GM12878 (cell line): ENCODE results near the gene SIGLEC12. TPM values are rescaled to one million over a fixed set of nuclear protein-coding genes. Genes with fewer than 3 reads are reported as not detected.

Experiments
- ATAC-seq: fragments of 200-7000 bp; cut with Tn5 transposase; 3 replicates; pipeline ENCODE4 v1.9.1; 2020; ENCODE audit warnings: mild to moderate bottlenecking, moderate library complexity
- BruUV-seq: library from RNA; stranded (reverse); fragments of 400-500 nt; replicated peaks from 2 replicates; lab custom pipeline; 2021; lab: Mats Ljungman, UMichigan
- CTCF ChIA-PET: fragments of 300-600 bp; sonication (Branson Sonifier 250); formaldehyde crosslinking; extraction: SDS; loops from one replicate; lab custom pipeline; 2021; ENCODE audit warnings: inconsistent platforms; lab: Yijun Ruan, JAX
- POLR2A ChIA-PET: fragments of 350-600 bp; formaldehyde crosslinking; extraction: SDS; loops from one replicate; lab custom pipeline; 2021; ENCODE audit warnings: inconsistent platforms; lab: Charles Lee
- RAD21 ChIA-PET: fragments of 300-600 bp; sonication (Branson Sonifier 250); formaldehyde crosslinking; loops from one replicate; lab custom pipeline; 2023; ENCODE audit warnings: antibody characterized with exemption; ENCODE audit not compliant: unreplicated experiment; lab: Charles Lee
- SMC1A ChIA-PET: fragments of 300-600 bp; sonication (Branson Sonifier 250); formaldehyde crosslinking; loops from one replicate; lab custom pipeline; 2023; ENCODE audit not compliant: unreplicated experiment, uncharacterized antibody; lab: Charles Lee
- DNase-seq: peaks from one replicate; pipeline ENCODE4 v3.0.0-alpha.2; 2011; ENCODE audit warnings: low read depth, low spot score
- FAIRE-seq: peaks from 3 replicates; lab custom pipeline; 2011; peaks lifted over from hg19 to GRCh38; lab: Jason Lieb, UNC
- H2AFZ ChIP-seq: 2 replicates; pipeline ENCODE4 v1.6.0; 2011; ENCODE audit warnings: low read depth, low read length, control low read depth; ENCODE audit not compliant: control insufficient read depth
- H3K27ac ChIP-seq: 2 replicates; pipeline ENCODE4 v1.5.1; 2011; ENCODE audit warnings: control low read depth; ENCODE audit not compliant: control insufficient read depth, insufficient read depth
- H3K27me3 ChIP-seq, 2 experiments: replicated peaks in 1 of 2; 2 replicates each; pipeline versions ENCODE4 v1.6.0 to v1.6.1; 2011; ENCODE audit warnings: low read length in 1 of 2; ENCODE audit not compliant: control insufficient read depth in 2 of 2, insufficient read depth in 2 of 2
- H3K36me3 ChIP-seq, 2 experiments: 2 replicates each; pipeline ENCODE4 v1.5.1; 2011; ENCODE audit warnings: low read length in 1 of 2; ENCODE audit not compliant: control insufficient read depth in 2 of 2, insufficient read depth in 2 of 2
- H3K4me1 ChIP-seq: 2 replicates; pipeline ENCODE4 v1.6.1; 2011; ENCODE audit warnings: mild to moderate bottlenecking, low read length, moderate library complexity, mixed read lengths; ENCODE audit not compliant: control insufficient read depth, insufficient read depth
- H3K4me2 ChIP-seq: 2 replicates; pipeline ENCODE4 v1.6.0; 2011; ENCODE audit warnings: control low read depth; ENCODE audit not compliant: control insufficient read depth, insufficient read depth
- H3K4me3 ChIP-seq: fragments of 200-600 bp; sonication (generic); 2 replicates; pipeline ENCODE4 v1.5.1; 2016
- H3K79me2 ChIP-seq: 2 replicates; pipeline ENCODE4 v1.6.0; 2011; ENCODE audit warnings: low read length; ENCODE audit not compliant: control insufficient read depth, insufficient read depth
- H3K9ac ChIP-seq: 2 replicates; pipeline ENCODE4 v1.8.0; 2011; ENCODE audit warnings: low read length, control low read depth, mixed read lengths; ENCODE audit not compliant: control insufficient read depth, insufficient read depth
- H3K9me3 ChIP-seq: replicated peaks from 3 replicates; pipeline ENCODE4 v1.5.1; 2011; ENCODE audit warnings: mild to moderate bottlenecking, low read length; ENCODE audit not compliant: control insufficient read depth, insufficient read depth
- H4K20me1 ChIP-seq: 2 replicates; pipeline ENCODE4 v1.6.0; 2011; ENCODE audit not compliant: control insufficient read depth, insufficient read depth
- BRCA1 ChIP-seq: IDR thresholded peaks from 2 replicates; pipeline ENCODE4 v1.6.1; 2011; ENCODE audit warnings: low read depth, low read length, improper control_type of control experiment
- CUX1 ChIP-seq: IDR thresholded peaks from 2 replicates; pipeline ENCODE4 v1.6.1; 2012; ENCODE audit warnings: improper control_type of control experiment, low read depth, low read length; ENCODE audit not compliant: insufficient replicate concordance
- EED ChIP-seq: sonication (generic); IDR thresholded peaks from 2 replicates; pipeline ENCODE4 v1.6.1; 2016; ENCODE audit warnings: antibody characterized with exemption, low read depth
- EGR1 ChIP-seq, 2 experiments: IDR thresholded peaks; 1 replicate in 1 of 2; 2 replicates in 1 of 2; pipeline ENCODE4 v1.6.1; 2011 to 2012; ENCODE audit warnings: low read depth in 2 of 2, low read length in 2 of 2, borderline replicate concordance in 1 of 2, mild to moderate bottlenecking in 1 of 2, moderate library complexity in 1 of 2
- KAT2A ChIP-seq: conservative IDR thresholded peaks from 2 replicates; pipeline ENCODE4 v1.6.1; 2011; ENCODE audit warnings: low read depth, low read length; ENCODE audit not compliant: control insufficient read depth
- NR2C1 ChIP-seq: fragments of 450-650 bp; IDR thresholded peaks from 2 replicates; pipeline ENCODE4 v1.6.1; 2017; ENCODE audit warnings: antibody characterized with exemption, mild to moderate bottlenecking, moderate library complexity
- RFX5 ChIP-seq: IDR thresholded peaks from 2 replicates; pipeline ENCODE4 v1.6.1; 2011; ENCODE audit warnings: low read depth, low read length, improper control_type of control experiment
- SMAD1 ChIP-seq: fragments of 450-650 bp; IDR thresholded peaks from 2 replicates; pipeline ENCODE4 v1.6.1; 2018; ENCODE audit warnings: mild to moderate bottlenecking, low read depth; ENCODE audit not compliant: partially characterized antibody
- SPI1 ChIP-seq: IDR thresholded peaks from 2 replicates; pipeline ENCODE4 v1.6.1; 2011; ENCODE audit warnings: low read depth, mild to moderate bottlenecking, low read length, moderate library complexity, borderline replicate concordance; ENCODE audit not compliant: insufficient read depth
- STAT3 ChIP-seq: IDR thresholded peaks from 2 replicates; pipeline ENCODE4 v1.6.1; 2011; ENCODE audit warnings: low read depth, low read length, improper control_type of control experiment
- TARDBP ChIP-seq: IDR thresholded peaks from 2 replicates; pipeline ENCODE4 v1.6.1; 2016; ENCODE audit warnings: borderline replicate concordance
- WGBS: methylation state at CpG from one replicate; pipeline ENCODE4 v1.1.6; 2016; ENCODE audit warnings: low lambda C conversion rate; ENCODE audit not compliant: insufficient replicate concordance, insufficient coverage; ENCODE audit errors: missing lambda C conversion rate; 5-methylcytosine and 5-hydroxymethylcytosine counted together
- in situ Hi-C: fragments of 300-500 bp; cut with MboI; formaldehyde crosslinking; loops from 9 replicates; pipeline ENCODE4 v1.14.3; 2018; ENCODE audit warnings: mixed read lengths
- intact Hi-C: fragments of 100-400 bp; cut with micrococcal nuclease; formaldehyde crosslinking; loops from one replicate; pipeline ENCODE4 v1.14.2; 2022; ENCODE audit not compliant: unreplicated experiment
- polyA plus RNA-seq, 11 experiments: library from polyadenylated mRNA; depleted of rRNA in 4 of 11; unstranded in 6 of 11; stranded (reverse) in 5 of 11; fragments of >200 nt; fragmentation: Nextera tagmentation in 4 of 11; fragmentation: Illumina TruSeq in 1 of 11; extraction: Ambion mirVana in 4 of 11; extraction: Trizol in 1 of 11; gene quantifications; 1 replicate in 1 of 11; 2 replicates in 10 of 11; pipeline versions ENCODE4 v1.2.1 to v1.2.3, GENCODE V29; 2011 to 2016; ENCODE audit warnings: inconsistent platforms in 2 of 11, missing spikeins in 2 of 11, low read depth in 1 of 11
- total RNA-seq, 4 experiments: library from RNA; depleted of rRNA in 3 of 4; stranded (reverse); fragments of >200 nt in 3 of 4; fragmentation: Illumina TruSeq in 1 of 4; extraction: Trizol in 1 of 4; gene quantifications; 2 replicates each; pipeline versions ENCODE4 v1.2.1 to v1.2.3, GENCODE V29; 2013 to 2021
- TF ChIP-seq, protein P1 (sequence below): fragments of 450-650 bp; IDR thresholded peaks from 2 replicates; pipeline ENCODE4 v1.6.1; 2017; ENCODE audit warnings: mild to moderate bottlenecking, low read depth, inconsistent platforms; ENCODE audit not compliant: poor library complexity, severe bottlenecking
- TF ChIP-seq, protein P2 (sequence below): fragments of 450-650 bp; formaldehyde crosslinking; IDR thresholded peaks from 2 replicates; pipeline ENCODE4 v1.4.0; 2020; ENCODE audit warnings: mild to moderate bottlenecking, moderate library complexity

Gene SIGLEC12
- total and polyA plus RNA-seq, 10 of the 15 experiments (the other 5 are each of a cell fraction or from before 2014, with no cell fraction given), result 0.03 to 0.18 (median 0.06) TPM; not detected in 5

GRCh38 chr19:51524666-51525264 lies 23.2 kb upstream of the SIGLEC12 start:
- Histone ChIP-seq H2AFZ (no peak overlapping the region), H4K20me1 (no peaks in the 10 kb centered on the region), H3K79me2 (no peaks in the 10 kb centered on the region), H3K36me3 (no peaks in the 10 kb centered on the region), H3K4me3 (no peak overlapping the region), H3K4me2 (no peak overlapping the region), H3K9me3 (no peaks in the 10 kb centered on the region), H3K9ac (no peak overlapping the region), H3K27me3 (no peaks in the 10 kb centered on the region; a peak in 1 of 4 replicates), H3K4me1 (no peaks in the 10 kb centered on the region), H3K27ac (no peak overlapping the region)
- DNase-seq (no peak), ATAC-seq (no peak), FAIRE-seq (no peak)
- ChIA-PET CTCF (interaction anchor here (0.8 kb wide), 2 partner anchors 9 to 92 kb away, joined by 3 read pairs; no protein-coding TSS in a partner anchor), RAD21 (no interaction called here), POLR2A (no interaction called here), SMC1A (no interaction called here)
- intact Hi-C loops (no loop called here), in situ Hi-C loops (no loop called here)
- 30% methylated on average over 8 of the region's 8 CpGs for WGBS
- BruUV-seq, result no TSS peak
- TF ChIP-seq EGR1 (IDR thresholded peaks at IDR 0.05; ENCODE audit: borderline replicate concordance in 1 of 2, low read depth in 2 of 2, low read length in 2 of 2) (no peak), SMAD1 (no peak), BRCA1 (no peak), SPI1 (no peak), RFX5 (no peak), TARDBP (no peak), KAT2A (no peak), CUX1 (no peak), STAT3 (no peak), EED (no peak), NR2C1 (no peak)
- TF ChIP-seq, protein P1, sequence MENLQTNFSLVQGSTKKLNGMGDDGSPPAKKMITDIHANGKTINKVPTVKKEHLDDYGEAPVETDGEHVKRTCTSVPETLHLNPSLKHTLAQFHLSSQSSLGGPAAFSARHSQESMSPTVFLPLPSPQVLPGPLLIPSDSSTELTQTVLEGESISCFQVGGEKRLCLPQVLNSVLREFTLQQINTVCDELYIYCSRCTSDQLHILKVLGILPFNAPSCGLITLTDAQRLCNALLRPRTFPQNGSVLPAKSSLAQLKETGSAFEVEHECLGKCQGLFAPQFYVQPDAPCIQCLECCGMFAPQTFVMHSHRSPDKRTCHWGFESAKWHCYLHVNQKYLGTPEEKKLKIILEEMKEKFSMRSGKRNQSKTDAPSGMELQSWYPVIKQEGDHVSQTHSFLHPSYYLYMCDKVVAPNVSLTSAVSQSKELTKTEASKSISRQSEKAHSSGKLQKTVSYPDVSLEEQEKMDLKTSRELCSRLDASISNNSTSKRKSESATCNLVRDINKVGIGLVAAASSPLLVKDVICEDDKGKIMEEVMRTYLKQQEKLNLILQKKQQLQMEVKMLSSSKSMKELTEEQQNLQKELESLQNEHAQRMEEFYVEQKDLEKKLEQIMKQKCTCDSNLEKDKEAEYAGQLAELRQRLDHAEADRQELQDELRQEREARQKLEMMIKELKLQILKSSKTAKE, result no peak
- TF ChIP-seq, protein P2, sequence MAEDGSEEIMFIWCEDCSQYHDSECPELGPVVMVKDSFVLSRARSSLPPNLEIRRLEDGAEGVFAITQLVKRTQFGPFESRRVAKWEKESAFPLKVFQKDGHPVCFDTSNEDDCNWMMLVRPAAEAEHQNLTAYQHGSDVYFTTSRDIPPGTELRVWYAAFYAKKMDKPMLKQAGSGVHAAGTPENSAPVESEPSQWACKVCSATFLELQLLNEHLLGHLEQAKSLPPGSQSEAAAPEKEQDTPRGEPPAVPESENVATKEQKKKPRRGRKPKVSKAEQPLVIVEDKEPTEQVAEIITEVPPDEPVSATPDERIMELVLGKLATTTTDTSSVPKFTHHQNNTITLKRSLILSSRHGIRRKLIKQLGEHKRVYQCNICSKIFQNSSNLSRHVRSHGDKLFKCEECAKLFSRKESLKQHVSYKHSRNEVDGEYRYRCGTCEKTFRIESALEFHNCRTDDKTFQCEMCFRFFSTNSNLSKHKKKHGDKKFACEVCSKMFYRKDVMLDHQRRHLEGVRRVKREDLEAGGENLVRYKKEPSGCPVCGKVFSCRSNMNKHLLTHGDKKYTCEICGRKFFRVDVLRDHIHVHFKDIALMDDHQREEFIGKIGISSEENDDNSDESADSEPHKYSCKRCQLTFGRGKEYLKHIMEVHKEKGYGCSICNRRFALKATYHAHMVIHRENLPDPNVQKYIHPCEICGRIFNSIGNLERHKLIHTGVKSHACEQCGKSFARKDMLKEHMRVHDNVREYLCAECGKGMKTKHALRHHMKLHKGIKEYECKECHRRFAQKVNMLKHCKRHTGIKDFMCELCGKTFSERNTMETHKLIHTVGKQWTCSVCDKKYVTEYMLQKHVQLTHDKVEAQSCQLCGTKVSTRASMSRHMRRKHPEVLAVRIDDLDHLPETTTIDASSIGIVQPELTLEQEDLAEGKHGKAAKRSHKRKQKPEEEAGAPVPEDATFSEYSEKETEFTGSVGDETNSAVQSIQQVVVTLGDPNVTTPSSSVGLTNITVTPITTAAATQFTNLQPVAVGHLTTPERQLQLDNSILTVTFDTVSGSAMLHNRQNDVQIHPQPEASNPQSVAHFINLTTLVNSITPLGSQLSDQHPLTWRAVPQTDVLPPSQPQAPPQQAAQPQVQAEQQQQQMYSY (CRISPR knock-in tag), result no peak
